ENCODE measurements around the gene TMEM128. TPM values are rescaled to one million over a fixed set of nuclear protein-coding genes. Genes with fewer than 3 reads are reported as not detected.
A peak's percentile ranks its signal among the peaks of the same experiment; 100 is the strongest.

Gene TMEM128
- total RNA-seq, 1 donor from 2014 or later = 18.9 TPM

DNA sequence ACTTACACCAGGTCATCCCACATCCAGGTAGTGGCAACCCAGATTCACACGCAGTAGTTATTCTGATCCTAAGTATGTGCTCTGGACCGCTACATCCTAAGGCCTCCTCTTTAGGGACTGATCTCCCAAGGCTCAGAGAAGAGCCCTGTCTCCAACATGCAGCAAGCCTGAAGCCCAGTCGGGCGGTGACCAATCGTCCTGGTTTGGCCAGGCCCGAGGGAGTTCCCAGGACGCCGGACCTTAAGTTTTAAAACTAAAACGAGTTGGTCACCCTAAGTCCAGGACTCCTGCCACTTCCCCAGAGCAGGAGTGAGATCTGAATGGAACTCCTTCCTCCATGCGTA is 41.5 kb upstream of the TMEM128 start:
- Mint-ChIP-seq H3K9me3 (ENCODE audit: low read depth) (no peaks in the 10 kb centered on the region), H3K27me3 (ENCODE audit: low read depth) (no peaks in the 10 kb centered on the region), H3K36me3 (ENCODE audit: low read depth) (no peaks in the 10 kb centered on the region), H3K4me1 (ENCODE audit: low read depth) (peaks cover 32% of the 10 kb centered on the region), H3K4me3 (ENCODE audit: unreplicated experiment) (peak overlapping the region; percentile 97), H3K27ac (ENCODE audit: unreplicated experiment) (peak overlapping the region; percentile 87)
- TF ChIP-seq, protein P1, sequence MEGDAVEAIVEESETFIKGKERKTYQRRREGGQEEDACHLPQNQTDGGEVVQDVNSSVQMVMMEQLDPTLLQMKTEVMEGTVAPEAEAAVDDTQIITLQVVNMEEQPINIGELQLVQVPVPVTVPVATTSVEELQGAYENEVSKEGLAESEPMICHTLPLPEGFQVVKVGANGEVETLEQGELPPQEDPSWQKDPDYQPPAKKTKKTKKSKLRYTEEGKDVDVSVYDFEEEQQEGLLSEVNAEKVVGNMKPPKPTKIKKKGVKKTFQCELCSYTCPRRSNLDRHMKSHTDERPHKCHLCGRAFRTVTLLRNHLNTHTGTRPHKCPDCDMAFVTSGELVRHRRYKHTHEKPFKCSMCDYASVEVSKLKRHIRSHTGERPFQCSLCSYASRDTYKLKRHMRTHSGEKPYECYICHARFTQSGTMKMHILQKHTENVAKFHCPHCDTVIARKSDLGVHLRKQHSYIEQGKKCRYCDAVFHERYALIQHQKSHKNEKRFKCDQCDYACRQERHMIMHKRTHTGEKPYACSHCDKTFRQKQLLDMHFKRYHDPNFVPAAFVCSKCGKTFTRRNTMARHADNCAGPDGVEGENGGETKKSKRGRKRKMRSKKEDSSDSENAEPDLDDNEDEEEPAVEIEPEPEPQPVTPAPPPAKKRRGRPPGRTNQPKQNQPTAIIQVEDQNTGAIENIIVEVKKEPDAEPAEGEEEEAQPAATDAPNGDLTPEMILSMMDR (IDR thresholded peaks at IDR 0.05) = no peak
- DNase-seq (ENCODE audit: low spot score) = no peak

DNA sequence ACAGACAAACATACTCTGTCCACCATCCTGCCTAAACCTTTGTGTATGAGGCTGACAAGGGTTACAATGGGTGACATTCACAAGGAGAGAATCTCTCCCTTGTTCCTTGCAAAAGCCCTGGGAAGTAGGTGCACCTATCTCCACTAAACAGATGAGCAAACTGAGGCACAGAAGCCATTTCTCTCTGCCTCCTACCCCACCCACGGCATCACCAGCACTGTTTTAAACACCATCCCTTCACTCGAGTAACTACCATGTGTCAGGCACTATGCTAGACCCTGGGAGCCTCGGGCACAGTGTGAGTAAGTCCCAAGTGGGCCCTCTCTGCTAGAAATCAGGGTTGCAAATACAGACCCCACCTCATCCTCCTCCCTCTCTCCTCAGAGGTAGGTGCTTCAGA is 41.0 kb upstream of the TMEM128 start:
- no peak for DNase-seq (ENCODE audit: low spot score)

GRCh38 chr4:4288098-4288497 is 40.1 kb upstream of the TMEM128 start:
- TF ChIP-seq, protein P1 (IDR thresholded peaks at IDR 0.05) = no peak

More for the DNA sequence above, 41.0 kb upstream of the TMEM128 start:
- no peaks in the 10 kb centered on the region for H3K27me3 Mint-ChIP-seq (ENCODE audit: low read depth)
- TF ChIP-seq, protein P1 (IDR thresholded peaks at IDR 0.05) = no peak
- H3K4me3 Mint-ChIP-seq (ENCODE audit: unreplicated experiment) = peak overlapping the region; percentile 97
- H3K4me1 Mint-ChIP-seq (ENCODE audit: low read depth) = peaks cover 32% of the 10 kb centered on the region
- H3K27ac Mint-ChIP-seq (ENCODE audit: unreplicated experiment) = peak overlapping the region; percentile 87
- H3K9me3 Mint-ChIP-seq (ENCODE audit: low read depth) = no peaks in the 10 kb centered on the region
- H3K36me3 Mint-ChIP-seq (ENCODE audit: low read depth) = no peaks in the 10 kb centered on the region

DNA sequence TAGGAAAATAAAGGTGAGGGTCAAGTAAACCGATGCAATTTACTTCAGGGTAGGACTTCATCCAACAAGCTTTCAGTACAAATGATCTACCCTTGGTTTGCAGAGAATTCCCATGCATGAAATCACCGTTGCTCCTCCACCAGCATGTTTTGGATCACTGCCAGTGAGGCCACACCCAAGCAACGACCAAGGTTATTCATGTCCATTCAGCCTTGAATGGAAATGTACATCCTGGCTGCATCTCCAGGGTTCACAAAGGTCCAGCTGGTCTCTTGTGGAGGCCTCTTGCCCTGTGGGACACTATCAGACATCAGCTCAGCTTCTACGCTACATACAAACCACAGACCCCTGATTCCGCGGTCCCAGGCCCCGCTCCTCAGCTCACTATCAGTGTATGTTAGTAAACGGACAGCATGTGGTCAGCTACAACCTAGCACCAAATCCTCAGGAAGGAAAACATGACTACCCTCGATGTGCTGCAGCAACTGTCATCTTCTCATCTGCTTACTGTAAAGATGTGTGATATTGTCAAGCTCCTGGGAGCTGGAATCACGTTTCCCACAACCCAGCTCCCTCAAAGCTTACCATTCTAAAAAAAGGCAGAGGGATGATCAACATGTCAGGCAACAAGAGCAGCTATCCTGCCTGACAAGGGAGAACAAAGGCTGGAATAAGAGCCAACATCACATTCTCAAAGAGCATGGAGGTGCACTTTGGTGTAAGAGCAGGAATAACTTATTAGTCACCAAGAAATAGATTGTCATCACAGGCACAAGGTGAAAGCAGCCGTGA is 37.0 kb upstream of the TMEM128 start:
- no peak for DNase-seq (ENCODE audit: low spot score)
- TF ChIP-seq, protein P1 (IDR thresholded peaks at IDR 0.05) = no peak
- Mint-ChIP-seq H3K9me3 (ENCODE audit: low read depth) (no peaks in the 10 kb centered on the region), H3K36me3 (ENCODE audit: low read depth) (peaks cover 11% of the 10 kb centered on the region), H3K27me3 (ENCODE audit: low read depth) (no peaks in the 10 kb centered on the region), H3K4me1 (ENCODE audit: low read depth) (peaks cover 19% of the 10 kb centered on the region), H3K4me3 (ENCODE audit: unreplicated experiment) (no peak overlapping the region), H3K27ac (ENCODE audit: unreplicated experiment) (no peak overlapping the region)

More at GRCh38 chr4:4288098-4288497, 40.1 kb upstream of the TMEM128 start:
- Mint-ChIP-seq H3K9me3 (ENCODE audit: low read depth) (no peaks in the 10 kb centered on the region), H3K4me1 (ENCODE audit: low read depth) (peaks cover 32% of the 10 kb centered on the region), H3K4me3 (ENCODE audit: unreplicated experiment) (no peak overlapping the region), H3K36me3 (ENCODE audit: low read depth) (no peaks in the 10 kb centered on the region), H3K27ac (ENCODE audit: unreplicated experiment) (no peak overlapping the region), H3K27me3 (ENCODE audit: low read depth) (no peaks in the 10 kb centered on the region)
- no peak for DNase-seq (ENCODE audit: low spot score)

GRCh38 chr4:4281787-4282186 is 33.8 kb upstream of the TMEM128 start:
- no peak overlapping the region for H3K27ac Mint-ChIP-seq (ENCODE audit: unreplicated experiment)
- no peaks in the 10 kb centered on the region for H3K27me3 Mint-ChIP-seq (ENCODE audit: low read depth)
- peaks cover 17% of the 10 kb centered on the region for H3K36me3 Mint-ChIP-seq (ENCODE audit: low read depth)
- peaks cover 5% of the 10 kb centered on the region for H3K4me1 Mint-ChIP-seq (ENCODE audit: low read depth)
- TF ChIP-seq, protein P1 (IDR thresholded peaks at IDR 0.05) = no peak
- no peak for DNase-seq (ENCODE audit: low spot score)
- no peak overlapping the region for H3K4me3 Mint-ChIP-seq (ENCODE audit: unreplicated experiment)
- H3K9me3 Mint-ChIP-seq (ENCODE audit: low read depth) = no peaks in the 10 kb centered on the region
